Natural killer cell (primary cell): Measurements from ENCODE around the gene GRIN1. TPM values are rescaled to one million over a fixed set of nuclear protein-coding genes. Genes with fewer than 3 reads are reported as not detected.

Source experiments
- ATAC-seq, 3 donors: fragments of 150-1000 bp in 2 of 3; fragments of 200-7000 bp in 1 of 3; cut with Tn5 transposase; 1 replicate in 1 of 3; 2 replicates in 2 of 3; pipeline ENCODE4 v1.10.0; 2021; ENCODE audit warnings: mild to moderate bottlenecking in 2 of 3, moderate library complexity in 2 of 3
- DNase-seq, 2 donors: peaks; one replicate each; pipeline versions ENCODE4 v3.0.0 to v3.0.0-alpha.2; 2013 to 2021; ENCODE audit warnings: mixed read lengths in 1 of 2
- H3K27ac ChIP-seq: one replicate; pipeline ENCODE4 v1.5.1; 2013; ENCODE audit warnings: mild to moderate bottlenecking, low read length
- H3K27me3 ChIP-seq: one replicate; pipeline ENCODE4 v1.6.1; 2013; ENCODE audit warnings: low read length; ENCODE audit not compliant: control insufficient read depth, insufficient read depth
- H3K36me3 ChIP-seq: one replicate; pipeline ENCODE4 v1.6.1; 2013; ENCODE audit warnings: low read length; ENCODE audit not compliant: control insufficient read depth, insufficient read depth
- H3K4me1 ChIP-seq: one replicate; pipeline ENCODE4 v1.6.1; 2013; ENCODE audit warnings: low read length; ENCODE audit not compliant: control insufficient read depth, insufficient read depth
- H3K4me3 ChIP-seq: one replicate; pipeline ENCODE4 v1.5.1; 2013; ENCODE audit warnings: low read length
- H3K9me3 ChIP-seq: one replicate; pipeline ENCODE4 v1.6.1; 2013; ENCODE audit warnings: low read length; ENCODE audit not compliant: control insufficient read depth, insufficient read depth
- H3K27ac Mint-ChIP-seq, 2 donors: one replicate each; pipeline ENCODE4 v1.8.0; 2022; ENCODE audit warnings: mild to moderate bottlenecking in 2 of 2, mixed read lengths in 2 of 2, moderate library complexity in 1 of 2
- H3K27me3 Mint-ChIP-seq, 2 donors: one replicate each; pipeline ENCODE4 v1.8.0; 2022; ENCODE audit warnings: low read depth in 2 of 2, mixed read lengths in 2 of 2
- H3K36me3 Mint-ChIP-seq: one replicate; pipeline ENCODE4 v1.8.0; 2022; ENCODE audit warnings: mixed read lengths
- H3K4me1 Mint-ChIP-seq, 2 donors: one replicate each; pipeline ENCODE4 v1.8.0; 2022; ENCODE audit warnings: mixed read lengths in 2 of 2
- H3K4me3 Mint-ChIP-seq: one replicate; pipeline ENCODE4 v1.8.0; 2022; ENCODE audit warnings: mild to moderate bottlenecking, moderate library complexity, mixed read lengths
- H3K9me3 Mint-ChIP-seq, 2 donors: one replicate each; pipeline ENCODE4 v1.8.0; 2022; ENCODE audit warnings: mixed read lengths in 2 of 2
- CTCF ChIP-seq: fragments of 200-600 bp; IDR thresholded peaks from one replicate; pipeline ENCODE4 v1.8.0; 2022; ENCODE audit warnings: antibody characterized with exemption
- WGBS: methylation state at CpG from one replicate; pipeline ENCODE4 v1.1.7; 2013; ENCODE audit warnings: missing lambda C conversion rate; ENCODE audit not compliant: insufficient coverage; 5-methylcytosine and 5-hydroxymethylcytosine counted together
- intact Hi-C: fragments of 100-400 bp; cut with micrococcal nuclease; formaldehyde crosslinking; loops from one replicate; pipeline ENCODE4 v1.14.2; 2022
- total RNA-seq, 4 donors: library from RNA; stranded (reverse); fragments of 120-200 nt in 1 of 4; gene quantifications; one replicate each; pipeline versions ENCODE4 v1.2.3 to v1.2.4, GENCODE V29; 2013 to 2022

The GRIN1 gene
- total RNA-seq, 3 donors from 2014 or later (not counting 1 experiment from before 2014, with no cell fraction given) = not detected

- Histone ChIP-seq H3K9me3 (no peaks in the 10 kb centered on the region), H3K36me3 (peaks cover 57% of the 10 kb centered on the region), H3K4me3 (no peak overlapping the region), H3K4me1 (peaks cover 43% of the 10 kb centered on the region), H3K27me3 (no peaks in the 10 kb centered on the region), H3K27ac (no peak overlapping the region)
- 93% methylated on average over 6 of the region's 6 CpGs for WGBS
- Mint-ChIP-seq H3K27me3 (no peaks in the 10 kb centered on the region), H3K4me1 (peaks cover 20 to 44% of the 10 kb centered on the region in 2 donors), H3K4me3 (no peak overlapping the region), H3K36me3 (no peaks in the 10 kb centered on the region), H3K27ac (no peak overlapping the region), H3K9me3 (no peaks in the 10 kb centered on the region)
- no peak for TF ChIP-seq CTCF
- ATAC-seq (no peak), DNase-seq (no peak)
- intact Hi-C loops = no loop called here
These were observed 47.4 kb downstream of the GRIN1 start for GRCh38 chr9:137186385-137186784.

DNA sequence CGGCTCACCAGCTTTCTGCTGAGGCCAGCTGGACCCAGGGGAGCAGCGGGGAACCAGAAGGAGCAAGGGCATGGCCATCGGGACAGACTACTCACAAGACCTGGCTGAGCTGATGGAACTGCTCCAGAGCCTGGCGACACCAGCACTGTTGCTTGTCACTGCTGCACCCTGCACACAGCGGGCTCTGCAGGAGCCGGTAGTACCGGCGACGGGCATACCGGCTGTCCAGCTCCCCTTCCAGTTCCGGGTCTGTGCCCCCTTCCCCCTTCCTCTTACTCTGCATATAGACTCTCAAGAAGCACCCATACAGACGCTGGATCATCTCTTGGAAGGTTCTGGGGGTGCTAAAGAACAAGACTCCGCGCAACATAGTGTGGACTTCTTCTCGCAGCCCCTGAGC, 48.4 kb downstream of the GRIN1 start:
- no peaks in the 10 kb centered on the region for H3K9me3 ChIP-seq
- no peaks in the 10 kb centered on the region for H3K27me3 Mint-ChIP-seq
- H3K27me3 ChIP-seq = no peaks in the 10 kb centered on the region
- no peaks in the 10 kb centered on the region for H3K36me3 Mint-ChIP-seq
- H3K9me3 Mint-ChIP-seq = no peaks in the 10 kb centered on the region
- intact Hi-C loops = no loop called here
- peaks cover 43% of the 10 kb centered on the region for H3K4me1 ChIP-seq
- no peak for DNase-seq
- peaks cover 50% of the 10 kb centered on the region for H3K36me3 ChIP-seq
- 88% methylated on average over 15 of the region's 15 CpGs for WGBS
- H3K4me1 Mint-ChIP-seq = peaks cover 20 to 44% of the 10 kb centered on the region in 2 donors
- H3K4me3 Mint-ChIP-seq = peak overlapping the region; percentile 96
- H3K27ac ChIP-seq = no peak overlapping the region
- ATAC-seq = no peak
- peak overlapping the region; percentile 91 to 97 for H3K27ac Mint-ChIP-seq
- peak overlapping the region; percentile 81 for H3K4me3 ChIP-seq
- TF ChIP-seq CTCF = no peak

- Mint-ChIP-seq H3K4me1 (peaks cover 20 to 44% of the 10 kb centered on the region in 2 donors), H3K4me3 (peak overlapping the region; percentile 96), H3K9me3 (no peaks in the 10 kb centered on the region), H3K36me3 (no peaks in the 10 kb centered on the region), H3K27me3 (no peaks in the 10 kb centered on the region), H3K27ac (peak overlapping the region; percentile 91 to 97)
- ATAC-seq = peak; percentile 22 to 41 (median 38)
- DNase-seq = no peak
- Histone ChIP-seq H3K27ac (peak overlapping the region; percentile 79), H3K27me3 (no peaks in the 10 kb centered on the region), H3K4me1 (peaks cover 43% of the 10 kb centered on the region), H3K9me3 (no peaks in the 10 kb centered on the region), H3K4me3 (peak overlapping the region; percentile 81), H3K36me3 (peaks cover 43% of the 10 kb centered on the region)
- no peak for TF ChIP-seq CTCF
- intact Hi-C loops = loop anchor here (1.0 kb wide), 1 partner anchor 17 kb away; the partner anchor contains the start of genes NDOR1 and TMEM203
- WGBS = under 1% methylated on average over 31 of the region's 31 CpGs
These were observed 49.1 kb downstream of the GRIN1 start for GRCh38 chr9:137188086-137188489.
